ENCODE measurements around the gene PHYH. TPM values are rescaled to one million over a fixed set of nuclear protein-coding genes. Genes with fewer than 3 reads are reported as not detected.

The PHYH gene
- total and polyA plus RNA-seq, 2 of the 4 experiments (the other 2 are of a cell fraction), result 10.9 to 13.4 TPM

- no peaks in the 10 kb centered on the region for H3K36me3 ChIP-seq (ENCODE audit: control insufficient read depth, insufficient read depth, low read length)
- H3K9me3 ChIP-seq (ENCODE audit: control insufficient read depth, insufficient read depth, low read length), result no peaks in the 10 kb centered on the region
- BruUV-seq (replicated peaks), result no TSS peak
- H2BK5ac ChIP-seq (ENCODE audit: low read depth, low read length, poor library complexity, severe bottlenecking), result no peak within 1 kb of the TSS
- ATAC-seq (ENCODE audit: low read depth) (no peak), DNase-seq (no peak)
- no peak within 1 kb of the TSS for H2BK15ac ChIP-seq (ENCODE audit: low read depth, low read length)
- intact Hi-C loops (cut with micrococcal nuclease), result no loop called here
- in situ Hi-C loops (cut with MboI; ENCODE audit: low sequenced_read_pairs), result no loop called here
- no peaks in the 10 kb centered on the region for H3K9me1 ChIP-seq (ENCODE audit: insufficient read depth, low read length)
- no peak within 1 kb of the TSS for H2BK20ac ChIP-seq (ENCODE audit: low read depth, low read length)
- no peak within 1 kb of the TSS for H3K4me2 ChIP-seq (ENCODE audit: low read depth, low read length)
- H2BK120ac ChIP-seq (ENCODE audit: low read depth, low read length), result no peak within 1 kb of the TSS
- no peaks in the 10 kb centered on the region for H3K4me1 ChIP-seq (ENCODE audit: control insufficient read depth, insufficient read depth, low read length)
- no peak within 1 kb of the TSS for H3K18ac ChIP-seq (ENCODE audit: low read depth, low read length)
- H2AK5ac ChIP-seq (ENCODE audit: low read depth, low read length), result no peak within 1 kb of the TSS
- H3K56ac ChIP-seq (ENCODE audit: extremely low read depth, insufficient read depth, low read length), result no peak within 1 kb of the TSS
- H2AK9ac ChIP-seq (replicated peaks; ENCODE audit: low read depth, low read length, poor library complexity), result no peak within 1 kb of the TSS
- POLR2A ChIA-PET (ENCODE audit: unreplicated experiment), result no interaction called here
- no peaks in the 10 kb centered on the region for H3K79me1 ChIP-seq (ENCODE audit: low read depth in 1 of 2, low read length in 2 of 2)
- no peak within 1 kb of the TSS for H3K4me3 ChIP-seq (ENCODE audit: insufficient read depth, low read depth, low read length)
- peaks cover 31% of the 10 kb centered on the region; the same call in 1 of the 2 replicates for H3K27me3 ChIP-seq (ENCODE audit: control insufficient read depth, insufficient read depth, low read length)
- H3K9ac ChIP-seq (ENCODE audit: low read depth, low read length), result no peak within 1 kb of the TSS
- CTCF ChIA-PET, result no interaction called here
- no peak within 1 kb of the TSS for H3K23ac ChIP-seq (ENCODE audit: low read depth, low read length)
- no peak within 1 kb of the TSS for H4K8ac ChIP-seq (ENCODE audit: low read depth in 2 of 2, low read length in 2 of 2)
- H3K27ac ChIP-seq (ENCODE audit: insufficient read depth, low read length), result no peak within 1 kb of the TSS
- no peaks in the 10 kb centered on the region for H4K20me1 ChIP-seq (ENCODE audit: insufficient read depth, low read length)
- H4K91ac ChIP-seq (ENCODE audit: insufficient read depth, low read depth, low read length), result no peak within 1 kb of the TSS
- dilution Hi-C loops (cut with HindIII; ENCODE audit: low sequenced_read_pairs, unreplicated experiment), result no loop called here
- no peak within 1 kb of the TSS for H2AFZ ChIP-seq (replicated peaks; ENCODE audit: low read length, poor library complexity)
- TF ChIP-seq RFX5 (IDR thresholded peaks at IDR 0.05; ENCODE audit: low read depth, low read length), result no peak
- TF ChIP-seq BHLHE40 (IDR thresholded peaks at IDR 0.05; ENCODE audit: low read depth, low read length), result no peak
- no peak for TF ChIP-seq RCOR1 (IDR thresholded peaks at IDR 0.05; ENCODE audit: insufficient replicate concordance, low read length)
- TF ChIP-seq MXI1 (IDR thresholded peaks at IDR 0.05; ENCODE audit: borderline replicate concordance, low read depth, low read length), result no peak
- TF ChIP-seq SMC3 (IDR thresholded peaks at IDR 0.05; ENCODE audit: low read depth, low read length), result no peak
- TF ChIP-seq ELK1 (IDR thresholded peaks at IDR 0.05; ENCODE audit: borderline replicate concordance, low read depth, low read length), result no peak
- no peak for TF ChIP-seq CEBPB (IDR thresholded peaks at IDR 0.05; ENCODE audit: low read depth, low read length)
- no peak for TF ChIP-seq MAFK (IDR thresholded peaks at IDR 0.05; ENCODE audit: low read depth, low read length)
- TF ChIP-seq NFE2L2 (IDR thresholded peaks at IDR 0.05; ENCODE audit: low read depth, low read length), result no peak
- TF ChIP-seq FOS (IDR thresholded peaks at IDR 0.05; ENCODE audit: low read depth, low read length), result no peak
- no peak for TF ChIP-seq CTCF (conservative IDR thresholded peaks at IDR 0.05; ENCODE audit: low read depth, low read length)
- no peak within 1 kb of the TSS for H4K5ac ChIP-seq (ENCODE audit: low read depth, low read length)
- no peak within 1 kb of the TSS for H3K4ac ChIP-seq (ENCODE audit: low read depth, low read length)
- no peak within 1 kb of the TSS for H3K14ac ChIP-seq (replicated peaks; ENCODE audit: low read depth, low read length)
- WGBS, 2 experiments (ENCODE audit: extremely low coverage in 2 of 2, insufficient read length in 1 of 2), result no CpG with 5 or more reads among the region's 10 CpGs
Measured at GRCh38 chr10:13234172-13234571, 65.7 kb downstream of the PHYH start, which contains the start of gene UCMA. TSS of gene UCMA (minus strand) at chr10:13234374. CDS start at chr10:13234258, 116 bp downstream.
